ENCODE measurements around the gene NT5DC1. TPM values are rescaled to one million over a fixed set of nuclear protein-coding genes. Genes with fewer than 3 reads are reported as not detected.
A peak's percentile ranks its signal among the peaks of the same experiment; 100 is the strongest.

NT5DC1 gene
- total and polyA plus RNA-seq, 11 donors: 6.5 to 72.4 (median 50.9) TPM

GRCh38 chr6:116218172-116218633 lies 117.5 kb downstream of the NT5DC1 start:
- DNase-seq (no peak), ATAC-seq (peak in 1 of 4 donors; percentile 15)
- Histone ChIP-seq H3K4me1 (peaks cover 0 to 11% (median 3%) of the 10 kb centered on the region in 12 donors), H3K9me3 (no peaks in the 10 kb centered on the region), H3K27me3 (no peaks in the 10 kb centered on the region), H3K27ac (no peak overlapping the region), H3K4me3 (no peak overlapping the region), H3K36me3 (peaks cover 0 to 21% (median 7%) of the 10 kb centered on the region in 9 donors)
- TF ChIP-seq CTCF (IDR thresholded peaks at IDR 0.05): peak; percentile 40 to 70 (median 54)
- TF ChIP-seq POLR2A (IDR thresholded peaks at IDR 0.05): no peak
- 40 to 48% (median 43%) methylated on average over 3 of the region's 3 CpGs for WGBS, 4 donors
- intact Hi-C loops (cut with DNase I): loop anchor here in 5 of 10 donors (5.0 kb wide), 5 partner anchors 49 to 429 kb away; no protein-coding TSS in a partner anchor

DNA sequence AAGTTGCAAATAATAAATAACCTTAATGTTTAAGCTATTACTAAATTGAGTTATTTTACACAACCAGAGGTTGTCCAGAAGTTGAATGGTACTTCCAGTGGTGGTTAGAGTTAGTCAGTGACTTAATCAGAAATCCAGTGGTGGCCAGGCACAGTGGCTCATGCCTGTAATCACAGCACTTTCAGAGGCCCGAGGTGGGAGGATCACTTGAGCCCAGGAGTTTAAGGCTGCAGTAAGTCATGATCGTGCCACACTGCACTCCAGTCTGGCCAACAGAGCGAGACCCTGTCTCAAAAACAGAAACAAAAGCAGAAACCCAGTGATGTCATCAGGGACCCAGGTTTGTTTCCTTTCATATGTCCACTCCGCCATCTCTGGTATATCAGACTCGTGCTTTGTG lies 118.2 kb downstream of the NT5DC1 start:
- 65 to 86% (median 75%) methylated on average over 5 of the region's 5 CpGs for WGBS, 4 donors
- ATAC-seq (no peak), DNase-seq (no peak)
- Histone ChIP-seq H3K36me3 (peaks cover 0 to 28% (median 7%) of the 10 kb centered on the region in 9 donors), H3K4me3 (no peak overlapping the region), H3K4me1 (peaks cover 0 to 11% (median 3%) of the 10 kb centered on the region in 12 donors), H3K9me3 (no peaks in the 10 kb centered on the region), H3K27ac (no peak overlapping the region), H3K27me3 (no peaks in the 10 kb centered on the region)
- intact Hi-C loops (cut with DNase I): loop anchor here in 5 of 10 donors (5.0 kb wide), 5 partner anchors 48 to 428 kb away; no protein-coding TSS in a partner anchor
- TF ChIP-seq CTCF (IDR thresholded peaks at IDR 0.05) (no peak), POLR2A (IDR thresholded peaks at IDR 0.05) (no peak)

DNA sequence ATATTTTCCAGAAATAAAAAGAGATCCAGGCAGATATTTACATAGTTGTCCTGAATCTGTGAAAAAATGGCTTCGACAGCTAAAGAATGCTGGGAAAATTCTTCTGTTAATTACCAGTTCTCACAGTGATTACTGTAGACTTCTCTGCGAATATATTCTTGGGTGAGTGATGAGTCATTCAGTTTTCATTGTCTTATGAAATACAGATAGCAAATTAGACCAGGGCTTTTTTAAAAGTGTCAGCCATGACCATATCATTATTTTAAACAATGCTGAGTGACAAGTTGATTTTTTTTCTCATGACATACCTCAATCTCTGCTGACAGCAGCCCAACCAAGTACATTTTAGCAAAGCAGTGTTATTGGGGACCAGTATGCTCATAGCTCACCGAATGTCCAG lies 120.4 kb downstream of the NT5DC1 start:
- peaks cover 0 to 34% (median 7%) of the 10 kb centered on the region in 9 donors for H3K36me3 ChIP-seq
- H3K9me3 ChIP-seq: no peaks in the 10 kb centered on the region
- peaks cover 0 to 15% (median 3%) of the 10 kb centered on the region in 12 donors for H3K4me1 ChIP-seq
- WGBS, 4 donors: 72 to 81% (median 74%) methylated on average over 3 of the region's 3 CpGs
- DNase-seq (no peak), ATAC-seq (no peak)
- TF ChIP-seq POLR2A (IDR thresholded peaks at IDR 0.05) (no peak), CTCF (IDR thresholded peaks at IDR 0.05) (no peak)
- intact Hi-C loops (cut with DNase I): no loop called here
- H3K27me3 ChIP-seq: no peaks in the 10 kb centered on the region
- H3K27ac ChIP-seq: no peak overlapping the region
- H3K4me3 ChIP-seq: no peak overlapping the region

- peaks cover 0 to 15% (median 2%) of the 10 kb centered on the region in 12 donors for H3K4me1 ChIP-seq
- H3K27ac ChIP-seq: no peak overlapping the region
- H3K9me3 ChIP-seq: no peaks in the 10 kb centered on the region
- DNase-seq (no peak), ATAC-seq (no peak)
- intact Hi-C loops (cut with DNase I): no loop called here
- H3K4me3 ChIP-seq: no peak overlapping the region
- WGBS, 4 donors: 91 to 94% (median 93%) methylated on average over 2 of the region's 2 CpGs
- H3K27me3 ChIP-seq: no peaks in the 10 kb centered on the region
- no peak for TF ChIP-seq CTCF (IDR thresholded peaks at IDR 0.05)
- TF ChIP-seq POLR2A (IDR thresholded peaks at IDR 0.05): no peak
- peaks cover 0 to 34% (median 7%) of the 10 kb centered on the region in 9 donors for H3K36me3 ChIP-seq
Observed at GRCh38 chr6:116221911-116222310, 121.3 kb downstream of the NT5DC1 start.
